ENCODE measurements around the gene APEH.

The APEH gene

DNA sequence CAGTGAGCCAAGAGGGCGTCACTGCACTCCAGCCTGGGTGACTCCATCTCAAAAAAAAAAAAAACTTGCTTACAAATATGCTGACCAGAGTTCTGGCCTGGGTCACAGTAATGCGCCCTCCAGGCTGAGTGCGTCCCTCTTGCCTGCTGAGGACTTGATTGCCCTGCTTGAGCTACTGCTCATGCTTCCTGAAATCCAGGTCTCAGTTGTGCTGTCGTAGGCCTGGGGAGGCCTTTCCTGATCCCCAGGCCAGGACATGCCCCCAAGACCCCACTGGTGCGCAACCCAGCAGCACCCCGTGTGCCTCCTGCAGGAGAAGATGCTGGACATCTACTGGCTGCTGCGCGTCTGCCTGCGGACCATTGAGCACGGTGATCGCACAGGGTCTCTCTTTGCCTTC lies 38.0 kb downstream of the APEH start:
- peaks cover 2% of the 10 kb centered on the region for H3K4me1 ChIP-seq (ENCODE audit: control insufficient read depth, insufficient read depth, low read length)
- no peaks in the 10 kb centered on the region for H3K27me3 ChIP-seq (ENCODE audit: control insufficient read depth, insufficient read depth, low read length)
- H3K9ac ChIP-seq (ENCODE audit: low read depth, low read length) = no peak overlapping the region
- peaks cover 11% of the 10 kb centered on the region for H3K36me3 ChIP-seq (ENCODE audit: control insufficient read depth, insufficient read depth, low read length)
- no peaks in the 10 kb centered on the region for H3K9me3 ChIP-seq (ENCODE audit: control insufficient read depth, insufficient read depth, low read length)
- H3K4me3 ChIP-seq (ENCODE audit: low read depth, low read length) = no peak overlapping the region

DNA sequence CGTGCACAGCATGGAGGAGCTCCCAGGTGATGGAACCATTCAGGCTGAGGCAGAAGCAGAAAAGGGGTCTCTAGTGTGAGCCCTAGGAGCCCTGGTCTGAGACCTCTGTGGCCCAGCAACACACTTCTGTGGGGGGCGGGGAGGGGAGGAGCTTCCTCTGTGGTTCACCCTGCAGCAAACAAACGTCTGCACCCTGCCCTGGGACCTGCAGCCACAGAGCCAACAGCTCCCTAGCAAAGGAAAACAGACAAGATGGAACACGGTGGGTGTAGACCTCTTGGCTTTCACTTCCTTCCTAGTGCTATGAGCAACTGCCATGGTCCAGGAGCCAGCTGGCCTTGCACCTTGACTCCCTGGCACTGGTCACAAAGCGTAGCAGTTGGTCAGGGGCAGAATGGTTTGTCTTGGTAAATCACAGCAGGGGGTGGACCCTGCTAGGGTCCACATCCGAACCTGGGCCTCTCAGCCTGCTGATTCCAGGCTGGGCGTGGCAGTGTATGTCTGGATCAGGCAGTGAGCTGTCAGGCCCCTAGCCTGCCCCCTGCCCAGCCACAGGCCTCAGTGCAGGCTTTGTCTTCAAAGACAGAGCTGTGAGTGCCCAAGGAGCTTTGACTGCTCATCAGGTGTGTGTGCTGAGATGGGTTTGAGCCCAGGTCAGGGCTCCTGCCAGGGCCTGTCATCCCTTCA lies 38.6 kb downstream of the APEH start:
- H3K36me3 ChIP-seq (ENCODE audit: control insufficient read depth, insufficient read depth, low read length) = peaks cover 13% of the 10 kb centered on the region
- H3K4me1 ChIP-seq (ENCODE audit: control insufficient read depth, insufficient read depth, low read length) = peaks cover 2% of the 10 kb centered on the region
- H3K4me3 ChIP-seq (ENCODE audit: low read depth, low read length) = no peak overlapping the region
- no peaks in the 10 kb centered on the region for H3K27me3 ChIP-seq (ENCODE audit: control insufficient read depth, insufficient read depth, low read length)
- H3K9ac ChIP-seq (ENCODE audit: low read depth, low read length) = no peak overlapping the region
- H3K9me3 ChIP-seq (ENCODE audit: control insufficient read depth, insufficient read depth, low read length) = no peaks in the 10 kb centered on the region

DNA sequence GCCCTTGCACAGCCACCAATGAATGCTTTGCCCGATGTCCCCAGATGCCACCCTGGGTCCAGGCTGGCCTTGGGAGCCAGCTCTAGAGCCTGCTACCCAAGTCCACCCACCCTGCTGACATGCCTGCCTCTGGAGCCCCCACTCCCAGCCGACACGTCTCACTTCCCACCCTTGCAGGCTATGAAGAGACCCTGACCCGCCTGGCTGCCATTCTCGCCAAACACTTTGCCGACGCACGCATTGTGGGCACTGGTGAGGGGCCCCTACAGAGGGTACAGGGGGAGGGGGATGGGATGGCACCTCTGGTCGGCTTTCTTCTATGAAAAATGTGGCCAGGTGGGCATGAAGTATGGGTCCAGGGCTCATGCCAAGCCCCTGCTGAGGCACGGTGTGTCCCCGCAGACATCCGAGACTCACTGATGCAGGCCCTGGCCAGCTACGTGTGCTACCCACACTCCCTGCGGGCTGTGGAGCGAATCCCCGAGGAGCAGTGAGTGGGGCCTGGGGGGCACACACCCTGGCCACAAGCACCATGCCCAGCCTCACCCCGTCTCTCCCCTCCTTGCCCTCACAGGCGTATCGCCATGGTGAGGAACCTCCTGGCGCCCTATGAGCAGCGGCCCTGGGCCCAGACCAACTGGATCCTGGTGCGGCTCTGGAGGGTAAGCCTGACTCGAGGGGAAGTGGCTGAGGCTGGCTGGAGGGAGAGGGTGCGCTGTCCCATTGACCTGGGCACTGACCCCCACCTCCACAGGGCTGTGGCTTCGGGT lies 39.4 kb downstream of the APEH start:
- Histone ChIP-seq H3K4me3 (ENCODE audit: low read depth, low read length) (no peak overlapping the region), H3K27me3 (ENCODE audit: control insufficient read depth, insufficient read depth, low read length) (no peaks in the 10 kb centered on the region), H3K9ac (ENCODE audit: low read depth, low read length) (no peak overlapping the region), H3K4me1 (ENCODE audit: control insufficient read depth, insufficient read depth, low read length) (peaks cover 2% of the 10 kb centered on the region), H3K9me3 (ENCODE audit: control insufficient read depth, insufficient read depth, low read length) (no peaks in the 10 kb centered on the region), H3K36me3 (ENCODE audit: control insufficient read depth, insufficient read depth, low read length) (peaks cover 13% of the 10 kb centered on the region)

DNA sequence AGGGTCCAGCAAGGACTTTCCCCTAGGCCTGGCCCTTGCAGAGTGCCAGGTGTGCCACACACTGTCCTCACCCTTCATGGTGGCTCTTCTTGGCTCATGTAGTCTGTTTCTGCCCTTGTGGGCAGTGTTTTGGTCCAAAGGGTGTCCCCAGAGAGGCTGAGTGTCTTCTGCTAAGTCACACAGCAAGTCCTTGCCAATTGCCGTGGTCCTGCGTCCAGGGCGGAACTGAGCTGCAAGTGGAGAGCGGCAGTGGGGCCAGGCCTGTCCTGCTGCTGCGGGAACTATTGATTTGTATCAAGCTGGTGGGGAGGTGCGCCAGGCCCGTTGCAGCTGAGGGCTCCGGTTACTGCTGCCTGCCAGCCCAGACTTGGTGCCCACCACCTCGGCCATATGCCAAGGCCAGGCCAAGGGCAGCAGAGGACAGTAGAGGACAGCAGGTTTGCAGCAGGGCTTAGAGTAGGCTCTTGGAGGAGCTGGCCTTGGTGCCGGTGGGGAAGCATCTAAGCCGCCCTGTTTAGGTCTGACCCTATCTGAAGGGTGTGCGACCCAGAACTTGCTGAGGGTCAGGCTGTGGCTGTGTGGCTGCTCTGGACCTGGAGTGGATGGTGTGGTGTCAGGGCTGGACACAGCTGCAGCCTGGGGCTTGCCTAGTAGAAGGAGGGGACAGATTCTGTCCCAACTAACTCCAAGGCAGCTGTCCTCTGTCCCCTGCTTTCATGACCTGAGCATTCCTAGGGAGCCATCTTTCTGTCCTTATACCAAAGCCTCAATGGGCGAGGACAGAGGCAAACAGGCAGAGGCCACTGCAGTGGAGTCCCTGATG lies 40.8 kb downstream of the APEH start:
- no peak overlapping the region for H3K9ac ChIP-seq (ENCODE audit: low read depth, low read length)
- no peaks in the 10 kb centered on the region for H3K27me3 ChIP-seq (ENCODE audit: control insufficient read depth, insufficient read depth, low read length)
- peaks cover 13% of the 10 kb centered on the region for H3K36me3 ChIP-seq (ENCODE audit: control insufficient read depth, insufficient read depth, low read length)

DNA sequence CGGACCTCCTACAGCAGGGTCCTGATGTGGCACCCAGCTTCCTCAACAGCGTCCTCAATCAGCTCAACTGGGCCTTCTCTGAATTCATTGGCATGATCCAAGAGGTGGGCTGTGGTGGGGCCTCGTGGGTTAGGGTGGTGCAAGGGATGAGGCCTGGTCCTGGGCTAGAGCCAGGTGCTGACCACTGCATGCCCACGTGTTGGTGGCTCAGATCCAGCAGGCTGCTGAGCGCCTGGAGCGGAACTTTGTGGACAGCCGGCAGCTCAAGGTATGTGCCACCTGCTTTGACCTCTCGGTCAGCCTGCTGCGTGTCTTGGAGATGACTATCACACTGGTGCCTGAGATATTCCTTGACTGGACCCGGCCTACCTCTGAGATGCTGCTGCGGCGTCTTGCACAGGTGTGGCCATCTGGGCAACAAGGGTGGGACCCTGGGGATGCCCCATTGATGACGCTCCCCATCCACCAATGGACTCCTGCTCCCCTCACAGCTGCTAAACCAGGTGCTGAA lies 41.5 kb downstream of the APEH start:
- Histone ChIP-seq H3K9ac (ENCODE audit: low read depth, low read length) (no peak overlapping the region), H3K4me3 (ENCODE audit: low read depth, low read length) (no peak overlapping the region), H3K9me3 (ENCODE audit: control insufficient read depth, insufficient read depth, low read length) (no peaks in the 10 kb centered on the region), H3K4me1 (ENCODE audit: control insufficient read depth, insufficient read depth, low read length) (peaks cover 2% of the 10 kb centered on the region), H3K36me3 (ENCODE audit: control insufficient read depth, insufficient read depth, low read length) (peaks cover 15% of the 10 kb centered on the region), H3K27me3 (ENCODE audit: control insufficient read depth, insufficient read depth, low read length) (no peaks in the 10 kb centered on the region)

More for the DNA sequence above, 40.8 kb downstream of the APEH start:
- Histone ChIP-seq H3K9me3 (ENCODE audit: control insufficient read depth, insufficient read depth, low read length) (no peaks in the 10 kb centered on the region), H3K4me1 (ENCODE audit: control insufficient read depth, insufficient read depth, low read length) (peaks cover 2% of the 10 kb centered on the region), H3K4me3 (ENCODE audit: low read depth, low read length) (no peak overlapping the region)

DNA sequence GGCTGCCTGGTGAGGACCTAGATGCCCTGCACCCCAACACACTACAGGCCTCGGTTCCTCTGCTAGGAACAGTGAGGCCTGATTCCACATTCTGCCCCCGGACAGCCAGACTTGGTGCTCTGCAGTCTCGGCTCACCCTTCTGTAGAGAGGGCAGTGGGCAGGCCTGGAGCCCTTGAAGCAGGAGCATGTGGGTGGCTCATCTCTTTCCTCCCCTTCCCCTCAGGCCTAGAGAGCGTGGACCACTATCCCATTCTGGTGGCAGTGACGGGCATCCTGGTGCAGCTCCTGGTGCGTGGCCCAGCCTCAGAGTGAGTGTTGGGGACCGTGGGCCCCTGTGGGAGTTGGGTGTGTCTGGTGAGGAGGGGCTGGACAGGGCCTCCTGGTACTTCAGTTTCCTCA lies 42.0 kb downstream of the APEH start:
- Histone ChIP-seq H3K27me3 (ENCODE audit: control insufficient read depth, insufficient read depth, low read length) (no peaks in the 10 kb centered on the region), H3K4me1 (ENCODE audit: control insufficient read depth, insufficient read depth, low read length) (peaks cover 2% of the 10 kb centered on the region), H3K9ac (ENCODE audit: low read depth, low read length) (no peak overlapping the region), H3K36me3 (ENCODE audit: control insufficient read depth, insufficient read depth, low read length) (peaks cover 20% of the 10 kb centered on the region), H3K4me3 (ENCODE audit: low read depth, low read length) (no peak overlapping the region), H3K9me3 (ENCODE audit: control insufficient read depth, insufficient read depth, low read length) (no peaks in the 10 kb centered on the region)

DNA sequence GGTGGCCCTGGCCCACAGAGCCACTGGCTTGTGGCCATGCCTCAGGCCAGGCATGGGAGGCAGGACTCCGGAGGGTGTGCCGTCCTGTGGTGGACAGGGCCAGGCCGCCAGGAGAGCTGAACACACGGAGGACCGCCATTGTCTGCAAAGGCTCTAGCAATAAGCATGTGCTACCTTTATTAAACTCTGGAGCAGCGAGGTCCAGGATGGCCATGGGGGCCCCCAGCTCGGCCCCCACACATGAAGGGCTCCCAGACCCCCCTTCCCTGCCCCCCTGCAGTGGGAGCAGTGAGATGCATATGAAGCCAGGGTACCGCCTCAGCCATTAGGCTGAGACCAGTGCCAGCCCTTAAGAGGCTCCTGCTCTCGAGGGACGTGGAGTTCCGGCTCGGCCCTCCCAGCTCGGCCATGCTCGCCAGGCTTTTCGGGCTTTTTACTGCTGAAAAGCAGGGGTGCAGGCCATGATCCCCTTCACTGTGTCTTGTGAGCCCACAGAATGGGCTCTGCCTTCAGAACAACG lies 42.6 kb downstream of the APEH start:
- no peaks in the 10 kb centered on the region for H3K9me3 ChIP-seq (ENCODE audit: control insufficient read depth, insufficient read depth, low read length)
- H3K9ac ChIP-seq (ENCODE audit: low read depth, low read length) = no peak overlapping the region
- peaks cover 26% of the 10 kb centered on the region for H3K36me3 ChIP-seq (ENCODE audit: control insufficient read depth, insufficient read depth, low read length)

DNA sequence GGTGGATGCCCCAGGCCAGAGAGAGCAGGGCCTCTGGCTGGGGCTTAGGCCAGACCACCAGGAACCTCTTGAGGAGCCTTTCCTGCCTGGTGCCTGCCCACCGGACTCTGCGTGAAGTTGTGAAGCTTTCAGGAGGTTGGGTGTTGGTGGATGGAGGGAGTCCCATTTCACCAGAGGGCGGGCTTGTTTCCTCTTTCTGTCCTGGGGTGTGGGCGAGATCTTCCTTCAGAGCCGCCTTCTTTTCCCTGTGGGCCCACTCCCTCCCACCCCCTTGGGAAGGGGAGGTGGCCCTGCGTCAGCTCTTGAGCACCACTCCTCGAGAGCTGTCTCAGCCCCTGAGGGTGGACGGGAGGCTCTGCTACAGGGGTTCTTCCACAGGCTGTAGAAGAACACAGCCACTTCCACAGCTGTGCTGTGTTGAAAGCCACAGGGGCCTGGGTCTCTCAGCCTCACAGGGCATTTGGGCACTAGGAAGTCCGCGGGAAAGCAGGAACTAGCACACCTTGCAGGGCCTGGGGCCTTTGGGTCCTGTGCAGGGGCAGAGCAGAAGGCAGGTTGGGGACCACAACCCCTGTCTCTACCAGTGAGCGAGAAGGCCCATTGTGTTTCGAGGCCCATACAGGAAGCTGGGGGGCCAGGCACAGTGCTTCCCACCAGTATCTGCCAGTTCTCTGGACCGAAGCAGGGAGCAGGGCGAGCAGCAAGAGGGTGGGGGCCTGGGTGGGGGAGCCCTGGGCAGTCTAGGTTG lies 43.2 kb downstream of the APEH start:
- peaks cover 32% of the 10 kb centered on the region for H3K36me3 ChIP-seq (ENCODE audit: control insufficient read depth, insufficient read depth, low read length)
- peak overlapping the region; percentile 54 for H3K9ac ChIP-seq (ENCODE audit: low read depth, low read length)
- H3K4me3 ChIP-seq (ENCODE audit: low read depth, low read length) = no peak overlapping the region
- peaks cover 2% of the 10 kb centered on the region for H3K4me1 ChIP-seq (ENCODE audit: control insufficient read depth, insufficient read depth, low read length)
- no peaks in the 10 kb centered on the region for H3K9me3 ChIP-seq (ENCODE audit: control insufficient read depth, insufficient read depth, low read length)
- H3K27me3 ChIP-seq (ENCODE audit: control insufficient read depth, insufficient read depth, low read length) = no peaks in the 10 kb centered on the region

More for the DNA sequence above, 42.6 kb downstream of the APEH start:
- Histone ChIP-seq H3K4me1 (ENCODE audit: control insufficient read depth, insufficient read depth, low read length) (peaks cover 2% of the 10 kb centered on the region), H3K27me3 (ENCODE audit: control insufficient read depth, insufficient read depth, low read length) (no peaks in the 10 kb centered on the region), H3K4me3 (ENCODE audit: low read depth, low read length) (no peak overlapping the region)

DNA sequence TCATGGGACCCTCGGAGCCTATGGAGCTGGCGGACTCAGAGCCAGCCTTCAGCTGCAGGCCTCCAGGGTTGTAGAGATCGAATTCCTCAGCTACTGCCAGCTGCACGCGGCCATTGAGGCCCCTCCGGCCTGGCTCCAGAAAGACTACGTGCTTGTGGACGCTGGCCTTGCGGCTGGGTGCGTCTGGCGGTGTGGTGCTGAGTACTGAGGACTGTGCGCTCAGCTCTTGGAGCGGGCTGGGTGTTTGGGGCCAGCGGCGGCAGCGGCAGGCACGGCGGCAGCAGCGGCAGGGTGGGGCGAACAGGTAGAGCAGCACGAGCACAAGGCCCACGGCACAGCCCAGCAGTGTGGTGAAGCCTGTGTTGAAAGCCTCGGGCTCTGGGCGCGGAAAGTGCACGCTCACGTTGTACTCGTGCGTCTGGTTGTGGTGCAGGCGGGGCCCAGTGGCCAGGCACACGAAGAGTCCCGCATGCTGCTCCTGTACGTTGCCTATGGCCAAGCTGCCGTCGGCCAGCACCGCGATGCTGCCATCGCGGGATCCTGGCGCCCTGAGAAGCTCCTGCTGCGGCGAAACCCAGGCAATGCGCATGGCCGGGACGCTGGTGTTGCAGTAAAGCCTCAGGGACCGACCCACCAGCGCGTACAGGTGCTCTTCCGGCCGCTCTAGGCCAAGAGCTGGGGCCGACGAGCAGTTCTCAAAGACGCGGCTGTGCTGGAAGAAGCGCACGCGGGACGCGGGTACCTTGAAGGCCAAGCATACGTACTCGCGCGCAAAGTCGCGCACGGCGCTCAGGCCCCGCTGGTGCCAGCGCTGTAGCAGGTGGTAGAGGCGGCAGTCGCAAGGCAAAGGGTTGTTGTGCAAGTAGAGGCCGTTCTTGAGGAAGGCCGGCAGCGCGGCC lies 44.1 kb downstream of the APEH start:
- peaks cover 2% of the 10 kb centered on the region for H3K4me1 ChIP-seq (ENCODE audit: control insufficient read depth, insufficient read depth, low read length)
- peaks cover 37% of the 10 kb centered on the region for H3K36me3 ChIP-seq (ENCODE audit: control insufficient read depth, insufficient read depth, low read length)
- no peaks in the 10 kb centered on the region for H3K27me3 ChIP-seq (ENCODE audit: control insufficient read depth, insufficient read depth, low read length)
- H3K9me3 ChIP-seq (ENCODE audit: control insufficient read depth, insufficient read depth, low read length) = no peaks in the 10 kb centered on the region
- peak overlapping the region; percentile 83 for H3K9ac ChIP-seq (ENCODE audit: low read depth, low read length)
- peak overlapping the region; percentile 81 for H3K4me3 ChIP-seq (ENCODE audit: low read depth, low read length)

DNA sequence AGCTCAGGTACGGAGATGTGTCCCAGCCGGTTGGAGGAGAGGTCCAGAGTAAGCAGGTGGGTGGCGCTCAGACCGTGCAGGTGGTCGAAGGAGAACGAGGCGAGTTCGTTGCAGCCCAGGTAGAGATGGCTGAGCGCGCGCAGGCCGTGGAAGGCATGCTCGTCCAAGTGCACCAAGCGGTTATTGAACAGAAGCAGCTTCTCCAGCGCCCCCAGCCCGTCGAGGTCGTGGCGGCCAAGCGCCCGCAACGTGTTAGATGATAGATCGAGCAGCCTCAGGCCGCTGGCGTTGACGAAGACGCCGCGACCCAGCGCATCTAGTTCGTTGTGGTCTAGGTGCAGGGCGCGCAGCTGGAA lies 44.7 kb downstream of the APEH start:
- Histone ChIP-seq H3K4me3 (ENCODE audit: low read depth, low read length) (peak overlapping the region; percentile 81), H3K4me1 (ENCODE audit: control insufficient read depth, insufficient read depth, low read length) (peaks cover 2% of the 10 kb centered on the region), H3K36me3 (ENCODE audit: control insufficient read depth, insufficient read depth, low read length) (peaks cover 33% of the 10 kb centered on the region), H3K9me3 (ENCODE audit: control insufficient read depth, insufficient read depth, low read length) (no peaks in the 10 kb centered on the region), H3K27me3 (ENCODE audit: control insufficient read depth, insufficient read depth, low read length) (no peaks in the 10 kb centered on the region), H3K9ac (ENCODE audit: low read depth, low read length) (peak overlapping the region; percentile 83)

Measured in iPS-15b (cell line).